K562 (cell line): ENCODE results near the gene IGSF9. TPM values are rescaled to one million over a fixed set of nuclear protein-coding genes. Genes with fewer than 3 reads are reported as not detected.

ENCODE experiments used
- CREM ChIP-seq: IDR thresholded peaks from 2 replicates; pipeline ENCODE4 v1.6.1; 2014; ENCODE audit warnings: antibody characterized with exemption, low read depth
- GATAD2B ChIP-seq: fragments of 450-650 bp; IDR thresholded peaks from 2 replicates; pipeline ENCODE4 v1.6.1; 2017; ENCODE audit warnings: mild to moderate bottlenecking, borderline replicate concordance
- PCBP2 ChIP-seq: fragments of 200-400 bp; formaldehyde crosslinking; IDR thresholded peaks from 2 replicates; pipeline ENCODE4 v1.6.1; 2018; ENCODE audit warnings: low read length, low read depth, mild to moderate bottlenecking, moderate library complexity; ENCODE audit not compliant: poor library complexity, severe bottlenecking
- SETDB1 ChIP-seq: IDR thresholded peaks from one replicate; pipeline ENCODE4 v1.6.1; 2012; ENCODE audit warnings: low read length, control low read depth, inconsistent platforms
- SMARCA4 ChIP-seq: fragments of 450-650 bp; IDR thresholded peaks from 2 replicates; pipeline ENCODE4 v1.6.1; 2016
- SMARCE1 ChIP-seq: fragments of 450-650 bp; IDR thresholded peaks from 2 replicates; pipeline ENCODE4 v1.7.1; 2016; ENCODE audit warnings: mild to moderate bottlenecking
- SPI1 ChIP-seq: IDR thresholded peaks from 2 replicates; pipeline ENCODE4 v1.6.1; 2011; ENCODE audit warnings: low read depth, low read length, control low read depth, borderline replicate concordance
- U2AF2 ChIP-seq: fragments of 200-400 bp; formaldehyde crosslinking; optimal IDR thresholded peaks from 2 replicates; pipeline ENCODE3; 2017; ENCODE audit warnings: low read depth, mild to moderate bottlenecking, low read length
- ZBTB40 ChIP-seq, 2 experiments: fragments of 450-650 bp in 1 of 2; sonication (generic) in 1 of 2; formaldehyde crosslinking in 1 of 2; IDR thresholded peaks; 2 replicates each; pipeline versions ENCODE4 v1.7.1 to v1.9.0; 2016 to 2022; ENCODE audit warnings: inconsistent platforms in 1 of 2, mild to moderate bottlenecking in 1 of 2, missing genetic modification reagents in 1 of 2
- ZNF217 ChIP-seq: sonication (generic); formaldehyde crosslinking; IDR thresholded peaks from 2 replicates; pipeline ENCODE4 v1.8.0; 2022; ENCODE audit warnings: mild to moderate bottlenecking, missing genetic modification reagents
- polyA plus RNA-seq, 8 experiments: library from polyadenylated mRNA; depleted of rRNA in 4 of 8; stranded (reverse) in 5 of 8; unstranded in 3 of 8; fragments of >200 nt; fragmentation: Nextera tagmentation in 2 of 8; fragmentation: Illumina TruSeq in 1 of 8; extraction: Ambion mirVana in 2 of 8; extraction: Trizol in 1 of 8; gene quantifications; 2 replicates each; pipeline versions ENCODE4 v1.2.1 to v1.2.3, GENCODE V29; 2011 to 2014; ENCODE audit warnings: inconsistent platforms in 1 of 8, missing spikeins in 1 of 8
- total RNA-seq, 7 experiments: library from RNA; depleted of rRNA in 6 of 7; stranded (reverse); fragments of >200 nt in 6 of 7; fragmentation: Illumina TruSeq in 2 of 7; extraction: Trizol in 2 of 7; gene quantifications; 2 replicates each; pipeline versions ENCODE4 v1.2.1 to v1.2.3, GENCODE V29; 2011 to 2021; ENCODE audit warnings: low replicate concordance in 1 of 7
- TF ChIP-seq, protein P1 (sequence below): IDR thresholded peaks from 2 replicates; pipeline ENCODE4 v1.6.1; 2011; ENCODE audit not compliant: insufficient read length; ENCODE audit errors: extremely low read depth
- TF ChIP-seq, protein P2 (sequence below): fragments of 450-650 bp; IDR thresholded peaks from 2 replicates; pipeline ENCODE4 v1.6.1; 2018; ENCODE audit warnings: mild to moderate bottlenecking, low read depth; ENCODE audit not compliant: partially characterized antibody
- TF ChIP-seq, protein P3 (sequence below): fragments of 450-650 bp; formaldehyde crosslinking; IDR thresholded peaks from 2 replicates; pipeline ENCODE4 v1.4.0; 2020; ENCODE audit warnings: mild to moderate bottlenecking, moderate library complexity

IGSF9 gene
- total and polyA plus RNA-seq, 9 of the 15 experiments (the other 6 are each of a cell fraction or from before 2014, with no cell fraction given): 0.03 to 0.29 (median 0.07) TPM; not detected in 1

- TF ChIP-seq GATAD2B (no peak; the same call in 1 of the 2 replicates), U2AF2 (no peak), PCBP2 (no peak), SETDB1 (no peak), SMARCE1 (0 out of 2 replicates have a peak, but pooled peaks have one; percentile 40), SMARCA4 (0 out of 2 replicates have a peak, but pooled peaks have one; percentile 5), SPI1 (no peak), ZNF217 (CRISPR knock-in tag) (no peak), ZBTB40 (IDR thresholded peaks at IDR 0.05) (no peak; the same call in 1 of the 2 replicates), ZBTB40 (CRISPR knock-in tag; IDR thresholded peaks at IDR 0.05) (0 out of 2 replicates have a peak, but pooled peaks have one; percentile 48), CREM (0 out of 2 replicates have a peak, but pooled peaks have one; percentile 4)
- TF ChIP-seq, protein P1, sequence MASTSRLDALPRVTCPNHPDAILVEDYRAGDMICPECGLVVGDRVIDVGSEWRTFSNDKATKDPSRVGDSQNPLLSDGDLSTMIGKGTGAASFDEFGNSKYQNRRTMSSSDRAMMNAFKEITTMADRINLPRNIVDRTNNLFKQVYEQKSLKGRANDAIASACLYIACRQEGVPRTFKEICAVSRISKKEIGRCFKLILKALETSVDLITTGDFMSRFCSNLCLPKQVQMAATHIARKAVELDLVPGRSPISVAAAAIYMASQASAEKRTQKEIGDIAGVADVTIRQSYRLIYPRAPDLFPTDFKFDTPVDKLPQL: no peak
- TF ChIP-seq, protein P2, sequence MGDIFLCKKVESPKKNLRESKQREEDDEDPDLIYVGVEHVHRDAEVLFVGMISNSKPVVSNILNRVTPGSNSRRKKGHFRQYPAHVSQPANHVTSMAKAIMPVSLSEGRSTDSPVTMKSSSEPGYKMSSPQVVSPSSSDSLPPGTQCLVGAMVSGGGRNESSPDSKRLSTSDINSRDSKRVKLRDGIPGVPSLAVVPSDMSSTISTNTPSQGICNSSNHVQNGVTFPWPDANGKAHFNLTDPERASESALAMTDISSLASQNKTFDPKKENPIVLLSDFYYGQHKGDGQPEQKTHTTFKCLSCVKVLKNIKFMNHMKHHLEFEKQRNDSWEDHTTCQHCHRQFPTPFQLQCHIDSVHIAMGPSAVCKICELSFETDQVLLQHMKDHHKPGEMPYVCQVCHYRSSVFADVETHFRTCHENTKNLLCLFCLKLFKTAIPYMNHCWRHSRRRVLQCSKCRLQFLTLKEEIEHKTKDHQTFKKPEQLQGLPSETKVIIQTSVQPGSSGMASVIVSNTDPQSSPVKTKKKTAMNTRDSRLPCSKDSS: no peak
- TF ChIP-seq, protein P3, sequence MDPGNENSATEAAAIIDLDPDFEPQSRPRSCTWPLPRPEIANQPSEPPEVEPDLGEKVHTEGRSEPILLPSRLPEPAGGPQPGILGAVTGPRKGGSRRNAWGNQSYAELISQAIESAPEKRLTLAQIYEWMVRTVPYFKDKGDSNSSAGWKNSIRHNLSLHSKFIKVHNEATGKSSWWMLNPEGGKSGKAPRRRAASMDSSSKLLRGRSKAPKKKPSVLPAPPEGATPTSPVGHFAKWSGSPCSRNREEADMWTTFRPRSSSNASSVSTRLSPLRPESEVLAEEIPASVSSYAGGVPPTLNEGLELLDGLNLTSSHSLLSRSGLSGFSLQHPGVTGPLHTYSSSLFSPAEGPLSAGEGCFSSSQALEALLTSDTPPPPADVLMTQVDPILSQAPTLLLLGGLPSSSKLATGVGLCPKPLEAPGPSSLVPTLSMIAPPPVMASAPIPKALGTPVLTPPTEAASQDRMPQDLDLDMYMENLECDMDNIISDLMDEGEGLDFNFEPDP: 0 out of 2 replicates have a peak, but pooled peaks have one; percentile 5
These were observed 20.4 kb downstream of the IGSF9 start, which contains the start of gene TAGLN2 (continued) for GRCh38 chr1:159924791-159925718.
